GM21390 (cell line): ENCODE results near the gene NSMF.

Source experiments
- ATAC-seq: cut with Tn5 transposase; IDR thresholded peaks from one replicate; pipeline ENCODE4 v1.9.1; 2021; ENCODE audit not compliant: unreplicated experiment

The NSMF gene

DNA sequence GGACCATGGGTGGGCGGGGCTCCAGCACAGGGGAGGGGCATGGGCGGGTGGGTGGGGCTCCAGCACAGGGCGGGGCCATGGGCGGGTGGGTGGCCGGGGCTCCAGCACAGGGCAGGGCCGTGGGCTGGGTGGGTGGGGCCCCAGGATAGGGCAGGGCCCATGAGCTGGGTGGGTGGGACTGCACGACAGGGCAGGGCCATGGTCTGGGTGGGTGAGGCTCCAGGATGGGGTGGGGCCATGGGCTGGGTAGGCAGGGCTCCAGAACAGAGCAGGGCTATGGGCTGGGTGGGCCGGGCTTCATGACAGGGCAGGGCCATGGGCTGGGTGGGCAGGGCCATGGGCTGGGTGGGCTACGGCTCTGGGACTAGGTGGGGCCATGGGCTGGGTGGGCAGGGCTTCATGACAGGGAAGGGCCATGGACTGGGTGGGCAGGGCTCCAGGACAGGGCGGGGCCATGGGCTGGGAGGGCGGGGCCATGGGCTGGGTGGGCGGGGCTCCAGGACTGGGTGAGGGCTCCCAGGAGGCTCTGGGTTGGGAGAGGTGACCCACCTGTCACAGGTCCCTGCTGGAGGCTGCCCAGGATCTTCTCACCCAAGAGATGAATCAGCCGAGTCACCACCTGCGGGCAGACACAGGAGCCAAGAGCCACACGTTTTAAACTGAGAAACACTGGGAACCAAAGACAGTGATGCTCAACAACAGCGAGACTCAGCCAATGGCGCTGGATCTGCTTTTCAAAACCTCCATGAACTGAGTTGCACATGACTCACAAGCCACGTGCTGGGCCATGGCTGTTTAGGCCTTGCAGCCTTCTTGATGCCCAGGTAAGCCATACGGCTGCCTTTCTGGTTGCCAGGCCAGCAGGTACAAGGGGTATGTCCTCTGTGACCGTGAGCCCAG is 33.6 kb upstream of the NSMF start:
- ATAC-seq, result no peak

DNA sequence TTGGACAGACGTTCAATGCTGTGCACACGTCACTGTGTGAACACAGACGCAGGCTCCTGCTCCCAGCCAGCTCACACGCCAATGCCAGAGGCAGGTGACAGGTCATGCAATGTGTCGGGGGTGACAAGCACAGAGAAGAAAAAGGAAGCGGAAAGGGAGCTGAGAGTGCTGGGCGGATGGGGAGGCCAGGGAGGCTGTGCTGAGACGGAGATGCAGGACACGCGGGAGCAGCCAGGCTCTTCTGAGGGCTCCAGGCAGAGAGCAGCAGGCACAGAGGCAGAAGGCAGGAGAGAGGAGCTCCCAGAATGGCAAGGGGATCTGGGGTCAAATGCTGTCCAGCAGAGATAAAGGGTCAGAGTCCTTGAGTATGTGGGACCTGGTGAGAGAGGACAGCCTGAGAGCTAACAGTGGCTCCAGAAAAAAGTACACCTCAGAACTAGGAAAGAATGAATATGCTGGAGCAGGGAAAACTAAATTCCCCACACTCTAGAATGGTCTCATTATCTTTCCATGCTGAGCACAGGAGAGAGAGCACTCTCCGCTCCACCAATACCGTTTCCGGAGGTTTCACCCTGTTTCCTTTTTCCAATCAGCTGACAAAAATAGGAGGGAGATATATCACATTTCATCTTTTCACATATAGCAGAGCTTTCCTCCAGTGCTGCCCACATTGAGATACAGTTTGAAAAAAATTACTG is 32.8 kb upstream of the NSMF start:
- no peak for ATAC-seq

DNA sequence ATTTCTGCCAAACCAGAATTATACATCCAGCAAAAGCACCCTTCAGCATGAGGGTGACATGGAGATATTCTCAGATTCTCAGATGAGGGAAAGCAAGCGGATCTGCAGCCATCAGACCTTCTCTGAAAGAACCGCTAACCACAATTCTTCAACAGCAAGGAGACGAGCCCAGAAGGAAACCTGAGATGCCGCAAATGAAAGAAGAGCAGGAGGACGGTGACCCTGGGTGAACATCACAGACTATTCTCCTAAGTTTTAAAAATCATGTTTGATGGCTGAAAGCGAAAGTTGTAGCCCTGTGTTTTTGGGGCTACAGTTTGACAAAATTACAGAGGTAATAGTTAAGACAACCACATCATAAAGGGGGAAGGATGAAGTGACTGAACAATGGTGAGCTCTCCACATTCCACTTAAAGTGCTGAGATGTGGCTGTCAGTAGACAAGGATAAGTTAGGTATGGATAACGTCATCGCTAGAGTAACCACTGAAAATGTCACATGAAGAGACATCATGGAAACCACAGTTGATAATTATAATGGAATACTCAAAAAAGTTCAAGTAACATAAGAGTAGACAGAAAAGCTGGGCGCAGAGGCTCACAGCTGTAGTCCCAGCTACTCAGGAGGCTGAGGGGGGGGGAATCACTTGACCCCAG is 31.5 kb upstream of the NSMF start:
- no peak for ATAC-seq

DNA sequence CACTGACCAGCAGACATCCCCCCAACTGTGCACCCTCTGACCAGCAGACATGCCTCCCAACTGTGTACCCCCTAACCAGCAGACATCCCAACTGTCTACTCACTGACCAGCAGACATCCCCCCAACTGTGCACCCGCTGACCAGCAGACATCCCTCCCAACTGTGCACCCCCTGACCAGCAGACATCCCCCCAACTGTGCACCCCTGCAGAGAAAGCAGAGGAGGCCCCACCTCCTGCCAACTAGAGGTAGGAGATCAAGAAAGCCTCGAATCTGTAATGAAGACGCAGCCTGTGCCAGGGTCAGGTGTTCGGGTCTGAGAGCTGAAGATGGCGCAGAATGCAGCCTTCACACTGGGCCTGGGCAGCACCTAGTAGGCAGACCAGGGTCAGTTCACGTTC is 29.8 kb upstream of the NSMF start:
- no peak for ATAC-seq

DNA sequence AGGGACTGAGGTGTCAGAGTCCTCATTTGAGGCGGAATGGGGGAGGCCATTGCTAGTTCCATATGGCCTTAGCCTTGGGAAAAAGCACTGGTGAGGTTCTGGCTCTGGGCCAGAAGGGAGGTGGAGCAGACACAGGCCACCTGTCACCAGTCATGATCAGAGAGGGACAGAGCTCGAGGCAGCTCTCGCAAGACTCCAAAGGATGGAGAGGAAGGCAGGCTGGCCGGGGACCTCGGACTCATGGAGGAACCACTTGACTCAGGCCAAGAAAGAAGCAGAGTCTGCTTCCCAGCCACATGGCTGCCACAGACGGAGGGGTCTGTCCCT is 29.2 kb upstream of the NSMF start:
- ATAC-seq, result no peak

DNA sequence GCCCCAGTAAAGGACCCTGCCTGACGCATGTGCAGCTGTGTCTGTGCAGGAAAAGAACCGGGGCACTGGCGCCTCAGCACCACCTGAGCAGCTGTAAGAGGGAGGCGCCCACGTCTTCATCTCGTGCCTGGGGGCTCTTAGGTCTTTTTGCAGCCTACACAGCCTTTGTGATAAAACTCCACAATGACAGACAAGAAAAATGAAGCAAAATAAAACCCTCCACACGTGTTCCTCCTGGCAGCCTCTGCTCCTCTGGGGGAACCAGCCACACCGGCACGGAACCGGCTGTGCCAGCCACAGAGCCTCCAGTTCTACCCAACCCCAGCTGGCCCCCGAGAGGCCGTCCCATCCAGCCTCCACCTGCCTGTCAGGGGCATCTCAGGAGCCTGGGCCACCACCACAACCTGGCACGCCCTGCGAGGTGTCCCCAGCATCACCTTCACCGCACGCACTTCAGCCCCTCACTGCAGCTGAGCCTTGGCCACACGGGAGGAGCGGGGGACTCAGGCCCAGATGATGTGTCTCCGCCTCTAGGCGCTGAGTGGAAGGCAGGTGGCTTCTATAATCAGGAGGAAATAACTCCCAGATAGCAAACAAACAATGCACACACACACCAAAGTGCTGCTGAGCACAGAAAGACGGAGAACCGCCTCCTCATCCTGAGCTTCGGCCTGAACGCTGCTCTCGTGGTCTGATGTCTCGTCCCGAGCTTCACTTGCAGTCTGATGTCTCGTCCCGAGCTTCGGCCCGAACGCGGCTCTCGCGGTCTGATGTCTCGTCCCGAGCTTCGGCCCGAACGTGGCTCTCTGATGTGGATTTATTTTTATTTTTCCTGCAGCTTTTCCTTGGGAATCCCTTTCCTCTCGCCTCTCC is 28.6 kb upstream of the NSMF start:
- no peak for ATAC-seq

DNA sequence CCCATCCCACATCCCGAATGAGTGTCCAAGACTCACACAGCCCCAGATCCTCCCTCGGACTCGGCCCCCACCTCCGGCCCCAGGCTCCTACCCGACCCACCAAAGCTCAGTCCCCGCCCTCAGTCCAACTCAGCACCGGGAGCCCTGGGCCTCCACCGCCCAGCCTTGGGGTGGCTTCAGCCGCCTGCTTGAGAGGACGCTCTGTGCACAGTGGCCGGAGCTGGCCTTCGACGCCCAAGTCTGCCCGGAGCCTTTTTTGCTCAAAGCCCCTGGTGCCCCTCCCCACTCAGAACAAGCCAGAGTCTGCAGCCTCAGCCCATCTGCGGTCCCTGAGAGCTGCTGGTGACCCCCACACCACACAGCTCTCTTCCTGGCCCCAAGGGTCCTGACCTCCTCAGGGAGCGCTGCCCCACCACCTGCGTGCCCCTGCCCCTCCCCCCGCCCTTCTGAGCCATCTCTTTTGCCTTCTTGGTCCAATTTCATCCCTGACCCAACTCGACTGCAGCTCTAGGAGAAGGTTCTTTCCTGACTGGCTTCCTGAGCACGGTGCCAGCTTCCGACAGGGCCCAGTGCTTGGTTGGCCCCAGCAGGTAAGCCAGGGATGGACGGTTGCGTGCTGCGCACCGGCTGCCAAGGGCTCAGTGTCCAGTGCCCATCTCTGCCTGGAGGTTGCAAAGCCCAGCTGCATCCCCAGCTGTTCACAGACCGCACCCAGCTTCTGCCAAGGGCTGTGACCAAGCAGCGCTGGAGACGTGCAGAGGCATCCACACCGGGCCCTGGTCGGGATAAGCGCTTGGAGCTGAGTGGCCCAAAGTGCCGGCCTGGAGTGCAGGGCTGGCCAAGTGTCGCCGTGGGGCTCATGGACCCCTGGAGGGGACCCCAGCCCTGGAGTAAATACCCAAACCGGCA is 27.7 kb upstream of the NSMF start:
- ATAC-seq, result no peak

DNA sequence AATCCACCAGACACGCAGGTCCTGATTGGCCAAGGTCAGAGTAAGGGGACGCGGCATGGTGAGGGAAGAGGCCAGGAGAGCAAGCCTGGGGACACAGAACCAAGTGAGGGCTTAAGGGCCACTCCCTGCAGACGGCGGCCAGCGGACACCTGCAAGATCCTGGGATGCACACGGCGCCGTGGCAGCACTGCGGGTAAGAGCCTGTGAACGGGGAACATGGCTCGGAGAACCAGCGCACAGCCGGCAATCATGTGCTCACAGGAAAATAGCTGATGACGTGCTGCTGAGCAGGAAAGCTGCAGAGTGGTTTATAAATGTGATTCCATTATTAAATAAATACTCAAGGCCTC is 27.0 kb upstream of the NSMF start:
- ATAC-seq, result no peak

DNA sequence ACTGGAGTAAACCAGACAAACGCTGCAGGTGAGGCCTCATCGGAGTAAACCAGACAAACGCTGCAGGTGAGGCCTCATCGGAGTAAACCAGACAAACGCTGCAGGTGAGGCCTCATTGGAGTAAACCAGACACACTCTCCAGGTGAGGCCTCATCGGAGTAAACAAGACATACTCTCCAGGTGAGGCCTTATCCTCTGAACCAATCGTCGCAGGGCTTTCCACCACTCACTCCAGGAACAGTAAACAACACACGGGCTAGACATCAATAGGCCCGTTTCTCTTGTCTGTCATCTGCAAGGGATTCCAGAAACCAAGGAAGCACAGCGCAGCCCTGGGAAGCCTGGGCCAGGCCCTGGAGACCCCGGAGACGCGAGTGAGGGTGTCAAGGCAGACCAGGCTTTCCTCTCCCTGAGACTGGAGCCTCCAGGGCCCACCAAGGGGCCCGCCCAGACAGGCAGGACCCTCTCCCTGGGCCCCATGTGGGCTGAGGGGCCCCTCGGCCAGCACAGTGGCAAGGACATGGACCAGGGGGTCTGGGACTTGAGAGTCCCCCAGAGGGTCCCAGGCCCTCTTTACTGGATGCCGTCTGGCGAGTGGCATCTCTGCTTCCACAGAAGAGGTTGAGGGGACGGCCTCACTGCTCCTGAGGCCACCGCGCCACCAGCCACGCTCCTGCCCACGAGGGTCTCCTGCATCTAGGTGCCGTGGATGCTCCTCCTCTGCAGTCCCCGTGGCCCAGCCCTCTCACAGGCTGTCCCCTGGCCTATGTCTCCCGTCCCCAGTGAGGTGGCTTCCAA is 26.4 kb upstream of the NSMF start:
- ATAC-seq, result no peak

DNA sequence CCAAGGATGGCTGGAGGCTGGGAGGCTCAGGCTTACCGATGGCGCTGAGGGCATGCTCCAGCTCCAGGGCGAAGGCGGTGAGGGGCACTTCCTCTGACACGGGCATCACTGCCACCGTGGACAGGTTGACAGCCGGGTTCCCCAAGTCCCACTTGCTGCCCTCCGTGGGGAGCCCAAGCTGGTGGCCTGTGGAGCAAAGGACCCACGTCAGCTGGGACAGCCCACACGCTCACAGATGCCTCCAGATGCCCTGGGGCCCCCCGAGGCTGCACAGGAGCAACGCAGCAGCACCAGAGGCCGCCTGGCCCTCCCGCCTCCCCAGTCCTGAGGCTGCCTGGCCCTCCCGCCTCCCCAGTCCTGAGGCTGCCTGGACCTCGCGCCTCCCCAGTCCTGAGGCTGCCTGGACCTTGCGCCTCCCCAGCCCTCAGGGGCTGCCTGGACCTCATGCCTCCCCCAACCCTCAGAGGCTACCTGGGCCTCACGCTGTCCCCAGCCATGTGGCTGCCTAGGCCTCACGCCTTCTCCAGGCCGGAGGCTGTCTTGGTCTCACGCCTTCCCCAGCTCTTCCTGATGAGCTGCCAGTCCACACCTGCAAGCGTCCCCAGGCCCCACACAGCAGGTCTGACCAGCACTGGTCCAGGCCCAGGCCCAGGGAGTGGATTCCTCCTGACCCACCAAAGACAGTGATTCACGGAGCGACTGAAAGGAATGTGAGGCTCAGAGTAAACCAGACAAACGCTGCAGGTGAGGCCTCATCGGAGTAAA is 25.6 kb upstream of the NSMF start:
- no peak for ATAC-seq

DNA sequence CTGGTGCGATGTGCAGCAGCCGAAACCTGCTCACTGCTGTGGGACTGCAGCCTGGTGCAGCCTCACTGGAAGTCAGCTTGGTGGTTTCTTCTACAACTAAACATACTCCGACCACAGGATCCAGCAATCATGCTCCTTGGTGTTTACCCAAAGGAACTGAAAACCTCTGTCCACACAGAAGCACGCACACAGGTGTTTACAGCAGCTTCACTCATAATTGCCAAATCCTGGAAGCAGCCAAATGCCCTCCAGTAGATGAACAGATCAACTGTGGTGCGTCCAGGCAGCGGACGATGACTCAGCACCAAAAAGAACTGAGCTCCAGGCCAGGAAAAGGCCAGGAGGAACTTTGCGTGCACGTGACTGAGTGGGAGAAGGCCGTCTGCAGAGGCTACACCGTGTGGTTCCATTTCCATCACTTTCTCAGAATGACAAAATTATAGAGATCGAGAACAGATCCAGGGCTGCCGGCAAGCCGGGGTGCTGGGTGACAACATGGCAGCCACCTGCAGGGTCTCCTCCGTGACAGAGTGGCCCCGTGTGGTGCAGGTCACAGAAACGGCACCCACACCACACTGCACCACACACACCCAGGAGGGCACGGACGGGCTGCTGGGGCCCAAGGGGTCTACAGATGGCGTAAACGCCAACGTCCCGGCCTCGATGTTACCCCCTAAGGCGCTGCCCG is 23.1 kb upstream of the NSMF start:
- peak; percentile 83 for ATAC-seq

DNA sequence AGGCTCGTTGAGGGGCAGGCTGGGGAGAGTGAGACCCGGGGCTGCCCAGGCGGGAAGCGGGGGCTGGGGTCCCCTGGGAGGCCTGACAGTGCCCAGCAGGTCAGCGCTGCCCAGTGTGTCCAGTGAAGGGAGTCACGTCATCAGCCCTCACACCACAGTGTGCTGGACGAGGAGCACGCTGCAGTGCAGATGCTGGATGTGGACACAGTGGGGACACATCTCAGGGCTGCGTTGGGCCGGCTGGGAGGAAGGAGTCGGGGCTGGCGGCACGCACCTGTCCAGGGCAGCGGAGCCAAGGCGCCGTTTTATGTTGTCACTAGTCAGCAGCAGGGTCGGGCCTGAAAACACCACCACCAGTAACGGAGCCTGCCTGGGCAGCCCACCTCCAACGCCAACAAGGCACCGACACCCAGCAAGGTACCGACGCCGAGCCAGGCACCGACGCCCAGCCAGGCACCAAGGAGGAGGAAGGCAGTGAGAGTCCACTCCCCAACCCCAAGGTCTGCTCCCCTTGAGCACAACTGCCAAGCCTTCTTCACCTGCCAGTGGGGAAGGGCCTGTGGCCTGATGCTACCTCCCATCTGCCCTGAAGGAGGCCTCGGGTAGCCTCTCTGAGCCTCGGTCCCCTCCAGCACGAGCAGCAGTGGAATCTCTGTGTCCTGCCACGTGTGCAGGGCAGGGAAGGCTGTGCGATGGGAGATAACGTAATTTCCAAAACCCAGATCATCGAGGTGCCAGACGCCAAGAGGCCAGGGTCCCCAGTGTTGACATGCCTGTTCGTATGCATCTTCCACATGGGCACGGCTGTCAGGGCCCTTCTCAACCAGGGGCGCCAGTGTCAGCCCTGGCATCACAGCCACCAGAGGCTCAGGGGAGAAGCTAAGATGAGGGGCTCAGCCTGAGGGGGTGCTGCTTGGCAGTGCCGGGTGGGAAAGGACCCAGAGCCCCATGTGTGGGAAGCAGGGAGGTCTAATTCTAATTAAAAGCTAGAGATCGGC is 21.9 kb upstream of the NSMF start:
- ATAC-seq, result no peak

DNA sequence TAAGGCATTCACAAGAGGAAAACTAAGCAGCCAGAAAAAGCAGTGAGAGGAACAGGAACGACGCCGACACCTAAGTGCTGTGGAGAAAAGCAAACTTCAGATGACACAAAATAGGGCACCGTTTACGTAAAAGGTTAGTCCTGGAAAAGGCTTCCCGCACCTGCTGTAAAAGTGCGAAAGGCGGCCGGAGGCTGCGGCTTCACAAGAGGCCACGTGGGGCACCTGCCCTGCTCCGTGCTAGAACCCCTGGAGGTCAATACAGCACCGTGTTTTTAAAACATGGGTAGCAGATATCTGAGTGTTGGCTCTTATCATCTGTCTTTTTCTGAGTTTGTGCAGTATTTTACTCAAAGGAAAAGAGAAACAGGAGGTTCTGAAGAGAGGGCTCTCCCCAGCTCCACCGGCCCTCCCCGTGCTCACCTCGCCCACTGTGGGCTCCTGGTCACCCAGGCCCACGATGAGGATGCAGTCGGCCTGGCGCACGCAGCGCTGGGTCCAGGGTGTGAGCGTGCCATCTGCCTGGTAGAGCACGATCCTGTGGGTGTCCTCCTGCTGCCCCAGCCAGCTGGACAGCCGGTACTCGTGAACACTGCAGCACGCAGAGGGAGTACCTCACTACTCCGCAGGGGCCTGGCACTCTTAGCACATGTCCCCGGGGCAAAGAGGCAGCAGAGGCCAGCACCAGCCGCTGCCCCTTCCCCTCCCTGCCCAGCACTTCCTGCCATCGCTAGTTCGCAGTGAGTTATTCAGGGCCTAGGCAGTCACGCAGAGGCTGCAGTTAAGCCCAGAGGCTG is 21.0 kb upstream of the NSMF start:
- no peak for ATAC-seq

DNA sequence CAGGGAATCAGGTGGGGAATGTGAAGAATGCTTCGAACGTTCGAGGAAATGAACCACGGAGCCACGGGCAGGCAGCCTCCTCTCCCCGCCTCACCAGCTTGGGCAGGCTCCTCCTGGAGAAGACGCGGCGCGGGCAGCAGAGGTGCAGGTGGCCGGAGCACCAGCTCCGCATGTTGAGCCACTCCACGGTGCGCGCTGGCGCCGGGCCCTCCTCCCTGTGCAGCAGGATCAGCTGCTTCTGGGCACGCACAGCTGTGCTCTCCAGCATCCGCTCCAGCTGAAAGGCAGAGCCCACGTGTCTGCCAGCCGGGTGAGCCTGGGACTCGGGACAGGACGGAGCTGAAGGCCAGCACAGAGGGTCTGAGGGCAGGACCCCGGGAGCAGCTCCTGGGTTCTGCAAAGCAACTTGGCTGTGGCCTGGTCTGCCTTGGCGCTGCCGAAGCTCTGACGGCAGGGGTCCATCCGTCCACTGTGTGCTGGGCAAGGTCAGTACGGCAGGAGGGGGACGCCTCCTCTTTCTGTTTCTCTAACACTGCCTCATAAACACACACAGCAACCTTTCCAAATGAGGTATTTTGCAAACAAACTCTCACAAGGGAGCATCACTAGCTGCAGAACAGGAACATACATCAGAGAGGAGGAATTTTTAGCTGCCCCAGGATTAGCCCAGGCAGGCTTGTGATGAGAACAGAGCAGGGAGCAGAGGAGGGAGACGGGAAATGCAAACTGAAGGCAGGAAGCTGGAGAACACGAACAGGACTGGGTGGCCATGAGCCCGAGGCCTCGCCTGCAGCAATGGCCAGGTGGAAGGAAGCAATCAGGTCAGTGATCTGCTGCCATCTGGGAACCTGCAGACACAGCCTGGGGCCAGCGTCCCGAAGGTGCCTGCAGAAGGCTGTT is 20.1 kb upstream of the NSMF start:
- no peak for ATAC-seq

DNA sequence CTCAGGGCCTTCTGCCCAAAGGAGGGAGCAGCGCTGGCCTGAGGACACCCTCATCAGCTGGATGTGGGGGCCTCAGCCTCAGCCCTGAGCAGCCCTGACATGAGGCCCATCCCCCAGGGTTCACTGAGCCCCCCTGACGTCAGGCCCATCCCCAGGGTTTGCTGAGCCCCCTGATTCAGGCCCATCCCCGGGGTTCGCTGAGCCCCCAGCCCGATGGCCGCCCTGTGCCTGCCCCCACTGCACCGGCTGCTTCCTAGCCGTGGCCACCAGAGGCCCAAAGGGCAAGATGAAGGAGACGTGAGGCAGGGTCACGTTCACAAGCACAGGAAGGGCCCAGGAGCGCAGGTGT is 19.5 kb upstream of the NSMF start:
- ATAC-seq, result no peak
